Fibroblast of lung (primary cell): ENCODE results near the gene DTWD1.

Experiments
- CTCF ChIP-seq, 2 donors: IDR thresholded peaks in 1 of 2; conservative IDR thresholded peaks in 1 of 2; 1 replicate in 1 of 2; 2 replicates in 1 of 2; pipeline ENCODE4 v1.5.1; 2011 to 2012; ENCODE audit warnings: low read length in 2 of 2, control low read depth in 1 of 2, inconsistent platforms in 1 of 2, low read depth in 1 of 2, mild to moderate bottlenecking in 1 of 2
- EZH2 ChIP-seq: IDR thresholded peaks from 2 replicates; pipeline ENCODE4 v1.5.1; 2012; ENCODE audit warnings: low read length, control low read depth, mild to moderate bottlenecking; ENCODE audit errors: missing control alignments

GRCh38 chr15:49650676-49651075 lies 29.8 kb downstream of the DTWD1 start:
- TF ChIP-seq CTCF (conservative IDR thresholded peaks at IDR 0.05 in 1 of 2, IDR thresholded peaks at IDR 0.05 in 1 of 2; ENCODE audit: low read depth in 1 of 2, low read length in 2 of 2) (no peak), EZH2 (no peak)
